Activated CD4-positive, alpha-beta T cell treated with anti-CD3 and anti-CD28 coated beads, Interleukin-2, amount 10 ng/mL, durations not matched to agents 7 days and 5 days (primary cell): Measurements from ENCODE around the gene OSBPL3. TPM values are rescaled to one million over a fixed set of nuclear protein-coding genes. Genes with fewer than 3 reads are reported as not detected.

Source experiments
- CTCF ChIA-PET: fragments of 350-600 bp; sonication (Branson Sonifier 250); formaldehyde crosslinking; loops from one replicate; lab custom pipeline; 2021; ENCODE audit warnings: antibody characterized with exemption; lab: Charles Lee
- POLR2A ChIA-PET: fragments of 350-600 bp; sonication (Branson Sonifier 250); formaldehyde crosslinking; loops from one replicate; lab custom pipeline; 2021; ENCODE audit warnings: antibody characterized with exemption; lab: Charles Lee
- DNase-seq: peaks from one replicate; pipeline ENCODE4 v3.0.0-alpha.2; 2020
- H3K27ac Mint-ChIP-seq: one replicate; pipeline ENCODE4 v1.8.0; 2021; ENCODE audit warnings: mild to moderate bottlenecking, moderate library complexity, mixed read lengths
- H3K27me3 Mint-ChIP-seq: one replicate; pipeline ENCODE4 v1.8.0; 2021; ENCODE audit warnings: mixed read lengths
- H3K36me3 Mint-ChIP-seq: one replicate; pipeline ENCODE4 v1.8.0; 2021; ENCODE audit warnings: low read depth, mixed read lengths
- H3K4me1 Mint-ChIP-seq: one replicate; pipeline ENCODE4 v1.8.0; 2021; ENCODE audit warnings: mixed read lengths
- H3K4me3 Mint-ChIP-seq: one replicate; pipeline ENCODE4 v1.8.0; 2021; ENCODE audit warnings: mild to moderate bottlenecking, moderate library complexity, mixed read lengths
- H3K9me3 Mint-ChIP-seq: one replicate; pipeline ENCODE4 v1.8.0; 2021; ENCODE audit warnings: mixed read lengths
- total RNA-seq, 2 experiments: library from RNA; stranded (reverse); gene quantifications; one replicate each; pipeline ENCODE4 v1.2.3, GENCODE V29; 2021

The OSBPL3 gene
- total RNA-seq, 2 experiments from 2014 or later = 77.5 to 77.9 TPM

DNA sequence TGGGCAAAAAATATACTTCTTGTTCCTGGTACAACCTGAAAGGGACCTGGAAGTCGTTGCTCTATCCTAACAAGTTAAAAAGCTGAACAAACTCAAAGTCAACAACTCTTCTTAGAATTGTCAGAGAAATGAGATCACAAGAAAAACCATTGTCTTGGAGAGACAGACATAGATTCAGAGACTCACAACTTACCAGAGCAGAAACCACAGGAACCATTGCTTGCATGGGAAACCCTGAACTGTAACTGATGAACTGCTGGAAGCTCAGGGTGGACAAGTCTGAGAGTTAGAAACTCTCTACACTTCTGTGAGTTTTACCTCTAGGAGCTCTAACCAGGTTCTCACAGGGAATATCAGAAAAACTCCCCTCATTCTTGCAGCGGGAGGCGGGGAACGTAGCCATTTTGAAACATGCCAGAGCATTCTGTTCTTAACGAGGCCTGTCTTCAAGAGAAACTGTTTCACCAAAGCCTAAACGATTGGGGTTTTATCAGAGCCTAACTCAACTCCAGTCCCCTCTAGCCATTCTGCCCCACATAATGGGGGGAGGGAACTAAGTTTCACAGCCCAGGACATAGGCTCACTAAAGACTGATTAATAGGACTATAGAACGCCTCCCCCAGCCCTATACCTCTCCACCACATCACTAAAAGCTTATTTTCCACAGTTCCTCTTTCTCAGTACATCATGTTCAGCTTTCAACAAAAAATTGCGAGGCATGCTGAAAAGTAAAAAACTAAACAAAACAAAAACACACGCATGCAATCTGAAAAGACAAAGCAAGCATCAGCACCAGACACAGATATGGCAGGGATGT lies 210.8 kb downstream of the OSBPL3 start:
- ChIA-PET CTCF (interaction anchor here (1.2 to 1.7 kb wide), 4 partner anchors 11 to 143 kb away, joined by 3 to 6 read pairs (median 4); no protein-coding TSS in a partner anchor), POLR2A (no interaction called here)
- Mint-ChIP-seq H3K9me3 (peaks cover 10% of the 10 kb centered on the region), H3K4me3 (no peak overlapping the region), H3K27me3 (peaks cover 21% of the 10 kb centered on the region), H3K4me1 (peaks cover 34% of the 10 kb centered on the region), H3K27ac (peak overlapping the region; percentile 21), H3K36me3 (peaks cover 8% of the 10 kb centered on the region)
- DNase-seq = no peak

DNA sequence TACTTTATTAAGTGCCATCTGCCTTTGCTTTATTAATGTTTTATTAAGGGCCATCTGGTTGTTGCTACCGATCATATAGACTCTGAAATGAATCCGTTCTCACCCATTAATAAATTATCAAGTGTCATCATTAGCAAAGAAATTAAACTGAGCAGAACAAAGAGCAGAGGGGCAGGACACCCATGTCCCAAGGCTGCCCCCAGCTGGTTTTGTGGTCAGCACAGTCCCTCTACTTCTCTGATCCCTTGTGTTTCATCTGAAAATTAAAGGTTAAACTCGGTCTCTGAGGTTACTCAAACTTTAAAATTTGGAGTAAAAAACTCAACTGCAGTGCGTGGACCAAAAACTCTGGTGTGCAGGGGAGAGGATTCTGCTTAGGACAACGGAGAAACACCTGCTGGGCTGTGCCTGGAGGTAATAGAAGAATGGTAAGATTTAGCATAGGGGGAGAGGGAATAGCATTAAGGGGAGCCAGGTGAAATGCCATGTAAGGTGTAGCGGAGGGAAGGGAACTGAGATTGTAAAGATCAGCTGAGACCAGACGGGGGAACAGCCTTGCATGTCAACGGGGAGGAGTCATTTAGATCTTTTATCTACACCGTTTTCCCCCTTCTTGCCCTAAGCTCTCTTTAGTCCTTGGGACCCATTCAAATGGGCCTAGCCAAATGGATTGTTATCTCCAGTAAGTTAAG lies 212.0 kb downstream of the OSBPL3 start:
- ChIA-PET CTCF (interaction anchor here (1.2 to 1.7 kb wide), 2 partner anchors 10 to 53 kb away, joined by 4 to 6 read pairs; no protein-coding TSS in a partner anchor), POLR2A (no interaction called here)
- DNase-seq = no peak
- H3K27me3 Mint-ChIP-seq = peaks cover 31% of the 10 kb centered on the region
- H3K9me3 Mint-ChIP-seq = peaks cover 8% of the 10 kb centered on the region
- H3K36me3 Mint-ChIP-seq = peaks cover 7% of the 10 kb centered on the region
- H3K4me1 Mint-ChIP-seq = peaks cover 29% of the 10 kb centered on the region
- H3K27ac Mint-ChIP-seq = no peak overlapping the region
- H3K4me3 Mint-ChIP-seq = no peak overlapping the region

DNA sequence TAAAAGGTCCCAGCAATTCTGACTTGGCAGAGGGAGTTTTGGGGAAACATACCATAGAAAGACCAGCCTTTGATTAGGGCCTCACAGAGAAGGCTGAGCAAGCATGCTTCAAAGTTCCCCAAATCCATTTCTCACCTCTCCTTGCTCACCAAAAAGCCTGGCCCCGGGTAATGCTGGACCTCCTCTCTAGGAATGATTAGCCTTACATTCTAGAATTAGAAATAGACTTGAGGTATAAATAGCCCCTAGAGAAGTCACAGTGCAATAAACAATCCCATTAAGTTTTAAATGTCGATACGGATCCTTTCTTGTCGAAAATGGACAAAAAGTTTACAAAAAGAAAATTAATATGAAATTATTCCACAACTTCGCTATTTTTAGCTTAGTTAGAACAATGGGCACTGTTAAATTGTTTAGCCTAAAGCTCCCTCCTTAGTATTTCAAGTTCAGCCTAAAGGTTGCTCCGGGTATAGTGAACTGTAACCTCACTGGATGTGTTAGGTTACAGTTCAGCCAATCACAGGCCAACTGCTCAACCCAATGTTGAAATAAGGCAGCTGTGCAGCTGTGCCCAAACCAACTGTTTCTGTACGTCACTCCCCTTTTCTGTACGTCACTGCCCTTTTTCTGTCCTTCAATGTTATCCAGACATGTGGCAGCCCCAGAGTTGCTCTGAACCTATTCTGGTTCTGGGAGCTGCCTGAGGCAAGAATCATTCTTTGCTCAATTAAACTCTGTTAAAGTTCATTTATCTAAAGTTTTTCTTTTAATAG lies 214.8 kb downstream of the OSBPL3 start:
- H3K36me3 Mint-ChIP-seq = no peaks in the 10 kb centered on the region
- H3K4me1 Mint-ChIP-seq = peaks cover 24% of the 10 kb centered on the region
- CTCF ChIA-PET = no interaction called here
- DNase-seq = no peak
- H3K9me3 Mint-ChIP-seq = no peaks in the 10 kb centered on the region
- POLR2A ChIA-PET = no interaction called here
- no peak overlapping the region for H3K27ac Mint-ChIP-seq
- H3K27me3 Mint-ChIP-seq = peaks cover 48% of the 10 kb centered on the region
- H3K4me3 Mint-ChIP-seq = no peak overlapping the region

DNA sequence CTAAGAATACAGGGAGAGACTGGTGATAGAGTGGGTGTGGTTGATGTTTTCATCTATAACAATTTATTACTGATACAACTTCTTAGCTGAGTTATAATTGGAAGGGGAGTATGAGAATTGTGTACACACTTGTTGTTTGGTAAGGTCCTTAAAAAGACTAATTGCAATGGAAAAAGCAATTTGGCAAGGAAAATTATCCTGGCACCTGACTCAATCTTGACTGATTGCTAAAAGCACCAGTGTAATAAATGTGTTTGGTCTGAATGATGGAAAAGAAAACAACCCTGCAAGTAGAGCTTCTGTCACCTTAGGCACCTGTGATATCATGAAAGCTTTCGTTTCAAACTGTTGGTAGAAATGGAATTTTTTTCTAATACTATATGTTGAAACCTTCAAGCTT lies 216.0 kb downstream of the OSBPL3 start:
- Mint-ChIP-seq H3K9me3 (no peaks in the 10 kb centered on the region), H3K36me3 (no peaks in the 10 kb centered on the region), H3K27ac (no peak overlapping the region), H3K4me3 (no peak overlapping the region), H3K27me3 (peaks cover 56% of the 10 kb centered on the region), H3K4me1 (peaks cover 12% of the 10 kb centered on the region)
- DNase-seq = no peak
- POLR2A ChIA-PET = no interaction called here
- CTCF ChIA-PET = interaction anchor here (0.6 to 1.1 kb wide), 2 partner anchors 8 to 37 kb away, joined by 3 read pairs; no protein-coding TSS in a partner anchor

DNA sequence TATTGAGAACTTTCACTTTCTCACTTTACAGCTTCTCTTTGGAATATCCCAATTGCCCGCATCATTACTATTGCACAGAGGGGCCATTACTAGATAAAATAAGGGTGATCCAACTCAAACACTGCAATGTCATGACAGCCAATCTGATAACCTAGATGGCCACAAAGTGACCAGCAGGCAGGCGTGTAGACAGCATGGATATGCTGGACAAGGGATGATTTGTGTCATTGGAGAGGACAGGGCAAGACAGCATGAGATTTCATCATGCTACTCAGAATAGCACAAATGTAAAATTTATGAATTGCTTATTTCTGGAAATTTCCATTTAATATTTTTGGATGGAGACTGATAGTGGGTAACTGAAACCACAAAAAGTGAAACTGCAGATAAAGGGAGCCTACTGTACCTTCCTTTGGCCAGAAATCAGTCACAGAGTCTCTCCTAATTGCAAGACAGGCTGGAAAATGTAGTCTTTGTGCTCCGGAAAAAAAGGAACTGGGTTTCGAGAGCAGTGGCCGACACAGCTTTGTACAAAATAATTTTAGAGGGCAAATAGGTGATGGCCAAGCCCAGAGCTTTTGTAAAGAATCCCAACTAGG lies 216.6 kb downstream of the OSBPL3 start:
- no peak for DNase-seq
- H3K27me3 Mint-ChIP-seq = peaks cover 62% of the 10 kb centered on the region
- no peaks in the 10 kb centered on the region for H3K9me3 Mint-ChIP-seq
- CTCF ChIA-PET = interaction anchor here (1.1 kb wide), 1 partner anchor 8 kb away, joined by 3 read pairs; no protein-coding TSS in a partner anchor
- no peak overlapping the region for H3K27ac Mint-ChIP-seq
- H3K36me3 Mint-ChIP-seq = no peaks in the 10 kb centered on the region
- peaks cover 6% of the 10 kb centered on the region for H3K4me1 Mint-ChIP-seq
- H3K4me3 Mint-ChIP-seq = no peak overlapping the region
- POLR2A ChIA-PET = no interaction called here

DNA sequence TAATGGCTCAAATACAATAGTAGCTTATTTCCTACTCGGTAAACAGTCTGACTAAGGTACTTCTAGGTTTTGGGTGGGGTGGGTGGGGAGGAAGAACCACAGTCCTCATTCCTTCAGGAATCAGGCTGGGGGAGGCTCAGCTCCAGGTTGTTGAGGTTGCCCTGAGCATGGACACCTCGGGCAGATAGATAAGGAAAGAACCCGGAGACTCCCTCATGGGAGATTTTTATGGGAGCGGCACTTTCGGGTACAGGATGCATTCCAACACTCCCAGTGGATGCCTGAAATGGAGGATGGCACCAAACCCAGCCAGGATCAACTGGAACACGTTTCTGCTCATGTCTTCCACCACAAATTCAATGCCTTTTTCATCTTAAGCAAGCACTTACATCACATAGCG lies 217.2 kb downstream of the OSBPL3 start:
- no peak for DNase-seq
- peaks cover 7% of the 10 kb centered on the region for H3K4me1 Mint-ChIP-seq
- no peak overlapping the region for H3K27ac Mint-ChIP-seq
- POLR2A ChIA-PET = no interaction called here
- no peak overlapping the region for H3K4me3 Mint-ChIP-seq
- H3K27me3 Mint-ChIP-seq = peaks cover 66% of the 10 kb centered on the region
- no peaks in the 10 kb centered on the region for H3K9me3 Mint-ChIP-seq
- H3K36me3 Mint-ChIP-seq = no peaks in the 10 kb centered on the region
- CTCF ChIA-PET = interaction anchor here (0.6 kb wide), 2 partner anchors 85 to 330 kb away, joined by 3 to 4 read pairs; no protein-coding TSS in a partner anchor

DNA sequence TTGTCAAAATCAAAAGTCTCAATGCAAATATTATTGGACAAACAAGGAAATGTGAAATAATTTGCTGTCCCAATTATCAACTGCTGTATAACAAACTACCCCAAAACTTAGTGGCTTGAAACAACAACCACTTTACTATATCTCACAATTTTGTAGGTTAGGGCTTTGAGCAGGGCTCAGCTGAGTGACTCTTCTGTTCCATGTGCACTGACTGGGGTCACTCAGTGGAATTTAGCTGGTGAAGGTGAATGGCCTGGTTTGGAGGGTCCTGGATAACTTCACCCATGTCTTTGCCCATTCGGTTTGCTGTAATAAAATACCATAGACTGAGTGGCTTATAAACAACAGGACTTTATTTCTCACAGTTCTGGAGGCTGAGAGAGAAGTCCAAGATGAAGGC lies 219.0 kb downstream of the OSBPL3 start:
- no peak for DNase-seq
- H3K9me3 Mint-ChIP-seq = no peaks in the 10 kb centered on the region
- no peak overlapping the region for H3K27ac Mint-ChIP-seq
- no peak overlapping the region for H3K4me3 Mint-ChIP-seq
- peaks cover 16% of the 10 kb centered on the region for H3K4me1 Mint-ChIP-seq
- H3K36me3 Mint-ChIP-seq = no peaks in the 10 kb centered on the region
- ChIA-PET CTCF (interaction anchor here (0.6 to 1.3 kb wide), 2 partner anchors 10 to 332 kb away, joined by 3 to 4 read pairs; no protein-coding TSS in a partner anchor), POLR2A (no interaction called here)
- peaks cover 65% of the 10 kb centered on the region for H3K27me3 Mint-ChIP-seq

DNA sequence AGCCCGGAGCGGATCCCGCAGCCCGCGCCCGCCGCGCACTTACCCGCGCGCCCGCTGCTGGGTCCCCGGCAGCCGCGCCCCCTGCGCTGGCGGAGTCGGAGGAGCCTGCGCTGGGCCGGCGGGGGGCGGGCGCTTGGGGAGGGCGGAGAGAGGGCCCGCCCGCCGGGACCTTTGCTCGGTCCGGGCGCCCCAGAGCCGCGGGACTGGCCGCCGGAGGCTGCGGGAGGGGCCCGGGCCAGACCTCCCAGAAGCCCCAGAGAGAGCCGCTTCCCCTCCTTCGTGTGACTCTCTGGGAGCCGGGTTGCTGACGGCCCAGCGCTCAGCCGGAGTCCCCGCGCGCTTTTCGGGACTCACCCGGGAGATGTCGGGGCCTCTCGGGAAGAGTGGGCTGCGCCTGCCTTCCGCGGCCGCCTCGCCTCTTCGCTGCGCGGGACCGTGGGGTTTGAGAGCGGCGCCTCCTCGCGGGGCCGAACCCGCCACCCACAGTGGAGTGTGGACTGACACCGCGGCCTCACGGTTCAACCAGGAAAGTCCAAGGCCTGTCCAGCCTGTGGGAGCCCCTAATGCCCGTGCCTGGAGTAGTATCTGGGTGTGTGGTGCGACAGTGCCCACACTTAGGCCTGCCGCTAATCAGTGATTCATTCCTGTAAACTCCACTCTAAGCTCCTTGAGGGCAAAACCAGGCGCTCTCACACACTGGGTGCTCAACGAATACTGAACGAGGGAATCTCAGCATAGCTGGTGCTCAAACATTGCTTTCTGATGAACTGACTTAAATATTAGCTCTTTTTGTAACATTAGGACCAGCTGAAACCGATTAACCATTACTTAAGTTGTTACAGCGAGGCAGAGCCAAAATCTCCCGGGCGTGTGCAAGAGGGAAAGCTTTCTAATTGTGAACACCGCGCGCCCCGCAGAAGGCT lies 222.4 kb downstream of the OSBPL3 start, which contains the start of gene GSDME:
TSS of gene GSDME (minus strand) at position 112 of the 923 bp plus-strand sequence. CDS start 7,690 bp downstream, outside the sequence.
- Mint-ChIP-seq H3K27me3 (peaks cover 38% of the 10 kb centered on the region), H3K36me3 (no peaks in the 10 kb centered on the region), H3K4me3 (peak within 1 kb of the TSS; percentile 79), H3K27ac (peak within 1 kb of the TSS; percentile 55), H3K4me1 (peaks cover 29% of the 10 kb centered on the region), H3K9me3 (no peaks in the 10 kb centered on the region)
- POLR2A ChIA-PET = no interaction called here
- DNase-seq = peak; percentile 19
- CTCF ChIA-PET = interaction anchor here (1.2 kb wide), 2 partner anchors 12 to 341 kb away, joined by 3 to 6 read pairs; no protein-coding TSS in a partner anchor

DNA sequence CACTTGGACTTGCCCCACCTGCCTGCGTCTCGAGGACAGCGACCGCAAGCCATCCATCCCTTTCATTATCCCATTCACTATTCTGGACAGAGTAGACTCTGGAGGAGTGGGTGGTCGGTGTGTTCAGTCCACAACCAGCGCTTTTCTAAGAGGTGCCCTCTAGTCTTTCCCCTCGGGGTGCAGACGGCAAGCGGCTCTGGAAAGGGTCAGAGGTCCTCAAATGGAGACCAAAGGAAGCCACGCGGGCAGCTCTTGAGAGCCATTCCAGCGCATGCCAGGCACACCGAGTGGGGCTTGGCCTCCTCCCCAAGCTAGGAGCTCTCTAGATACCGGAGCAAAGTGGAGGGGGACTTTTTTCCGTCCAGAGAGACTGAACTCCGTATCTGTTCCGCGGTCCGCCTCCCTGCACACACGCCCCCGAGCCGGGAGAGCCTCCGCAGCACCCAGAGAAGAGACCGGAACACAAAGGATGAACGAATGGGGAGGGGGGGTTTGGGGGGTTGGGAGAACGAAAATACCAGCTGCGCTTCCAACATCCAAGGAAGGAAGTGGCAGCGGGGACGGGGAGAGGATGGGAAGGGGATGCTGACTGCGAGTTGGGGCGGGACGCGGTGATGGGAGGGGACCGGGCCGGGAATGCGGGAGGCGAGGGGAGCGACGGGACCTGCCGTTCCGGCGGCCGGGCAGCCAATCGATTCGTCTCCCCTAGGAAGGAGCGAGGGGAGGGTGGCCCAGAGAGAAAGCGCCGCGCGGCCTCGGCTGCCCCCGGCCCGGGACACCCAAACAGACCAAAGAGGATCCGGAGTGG lies 223.2 kb downstream of the OSBPL3 start:
- H3K4me3 Mint-ChIP-seq = peak overlapping the region; percentile 79
- no peaks in the 10 kb centered on the region for H3K36me3 Mint-ChIP-seq
- DNase-seq = peak; percentile 16
- CTCF ChIA-PET = interaction anchor here (0.8 to 1.6 kb wide), 3 partner anchors 7 to 342 kb away, joined by 3 read pairs; no protein-coding TSS in a partner anchor
- H3K27ac Mint-ChIP-seq = peak overlapping the region; percentile 55
- peaks cover 29% of the 10 kb centered on the region for H3K4me1 Mint-ChIP-seq
- POLR2A ChIA-PET = no interaction called here
- H3K27me3 Mint-ChIP-seq = peaks cover 41% of the 10 kb centered on the region
- H3K9me3 Mint-ChIP-seq = no peaks in the 10 kb centered on the region

DNA sequence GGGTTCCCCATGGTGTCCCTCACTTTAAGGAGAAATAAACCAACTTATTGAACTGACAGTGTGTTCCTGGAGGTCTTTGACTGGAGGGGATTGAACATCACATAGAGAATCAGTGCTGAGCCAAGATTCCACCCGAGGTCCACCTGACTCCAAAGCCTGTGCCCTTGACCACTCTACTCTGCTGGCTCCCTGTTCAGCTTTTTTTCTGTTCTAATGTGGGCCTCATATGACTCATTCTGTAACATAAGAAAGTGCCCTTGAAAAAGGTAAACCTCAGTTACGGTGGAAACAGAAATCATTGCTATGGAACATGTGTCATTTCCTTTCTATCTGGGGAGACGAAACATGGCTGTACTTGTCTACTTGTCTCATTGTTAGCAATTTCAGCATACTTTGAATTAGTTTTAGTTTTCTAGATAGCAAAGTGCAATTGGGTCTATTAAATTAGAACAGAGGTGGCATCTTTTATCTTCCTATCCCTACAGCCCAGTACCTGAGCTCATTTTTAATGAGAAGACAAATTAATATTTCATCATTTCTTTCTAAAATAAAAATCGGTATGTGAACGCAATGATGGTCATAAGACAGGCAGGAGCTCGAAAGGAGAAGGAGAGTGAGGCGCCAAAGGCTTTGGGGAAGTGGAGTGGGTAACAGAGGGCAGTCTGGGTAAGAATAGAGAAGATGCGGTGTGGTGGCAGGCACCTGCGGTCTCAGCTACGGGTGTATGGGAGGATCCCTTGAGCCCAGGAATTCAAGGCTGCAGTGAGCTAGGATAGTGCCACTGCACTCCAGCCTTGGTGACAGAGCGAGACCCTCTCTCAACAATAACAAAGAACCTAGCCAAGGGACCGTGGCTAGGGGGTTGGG lies 224.2 kb downstream of the OSBPL3 start:
- POLR2A ChIA-PET = no interaction called here

More for the DNA sequence above, 224.2 kb downstream of the OSBPL3 start:
- Mint-ChIP-seq H3K27ac (peak overlapping the region; percentile 55), H3K36me3 (no peaks in the 10 kb centered on the region), H3K27me3 (peaks cover 31% of the 10 kb centered on the region), H3K4me1 (peaks cover 29% of the 10 kb centered on the region), H3K4me3 (peak overlapping the region; percentile 79), H3K9me3 (no peaks in the 10 kb centered on the region)
- CTCF ChIA-PET = interaction anchor here (0.8 to 1.6 kb wide), 4 partner anchors 8 to 343 kb away, joined by 3 to 5 read pairs (median 3); no protein-coding TSS in a partner anchor
- DNase-seq = peak; percentile 20
